Epithelial cell of esophagus (primary cell): ENCODE measurements around the gene CPSF7.

Experiments
- DNase-seq: peaks from one replicate; pipeline ENCODE4 v3.0.0; 2010; ENCODE audit warnings: low read depth
- H3K4me3 ChIP-seq: 2 replicates; pipeline ENCODE4 v1.5.1; 2011; ENCODE audit warnings: mild to moderate bottlenecking, low read length, control low read depth
- TF ChIP-seq, protein P1 (sequence below): IDR thresholded peaks from 2 replicates; pipeline ENCODE4 v1.5.1; 2011; ENCODE audit warnings: low read depth, mild to moderate bottlenecking, low read length, control low read depth, inconsistent platforms; ENCODE audit not compliant: insufficient read depth; ENCODE audit errors: missing control alignments

Gene CPSF7

GRCh38 chr11:61454520-61454919 is 24.7 kb upstream of the CPSF7 start:
- no peak for DNase-seq
- H3K4me3 ChIP-seq: no peak overlapping the region
- TF ChIP-seq, protein P1, sequence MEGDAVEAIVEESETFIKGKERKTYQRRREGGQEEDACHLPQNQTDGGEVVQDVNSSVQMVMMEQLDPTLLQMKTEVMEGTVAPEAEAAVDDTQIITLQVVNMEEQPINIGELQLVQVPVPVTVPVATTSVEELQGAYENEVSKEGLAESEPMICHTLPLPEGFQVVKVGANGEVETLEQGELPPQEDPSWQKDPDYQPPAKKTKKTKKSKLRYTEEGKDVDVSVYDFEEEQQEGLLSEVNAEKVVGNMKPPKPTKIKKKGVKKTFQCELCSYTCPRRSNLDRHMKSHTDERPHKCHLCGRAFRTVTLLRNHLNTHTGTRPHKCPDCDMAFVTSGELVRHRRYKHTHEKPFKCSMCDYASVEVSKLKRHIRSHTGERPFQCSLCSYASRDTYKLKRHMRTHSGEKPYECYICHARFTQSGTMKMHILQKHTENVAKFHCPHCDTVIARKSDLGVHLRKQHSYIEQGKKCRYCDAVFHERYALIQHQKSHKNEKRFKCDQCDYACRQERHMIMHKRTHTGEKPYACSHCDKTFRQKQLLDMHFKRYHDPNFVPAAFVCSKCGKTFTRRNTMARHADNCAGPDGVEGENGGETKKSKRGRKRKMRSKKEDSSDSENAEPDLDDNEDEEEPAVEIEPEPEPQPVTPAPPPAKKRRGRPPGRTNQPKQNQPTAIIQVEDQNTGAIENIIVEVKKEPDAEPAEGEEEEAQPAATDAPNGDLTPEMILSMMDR: no peak

DNA sequence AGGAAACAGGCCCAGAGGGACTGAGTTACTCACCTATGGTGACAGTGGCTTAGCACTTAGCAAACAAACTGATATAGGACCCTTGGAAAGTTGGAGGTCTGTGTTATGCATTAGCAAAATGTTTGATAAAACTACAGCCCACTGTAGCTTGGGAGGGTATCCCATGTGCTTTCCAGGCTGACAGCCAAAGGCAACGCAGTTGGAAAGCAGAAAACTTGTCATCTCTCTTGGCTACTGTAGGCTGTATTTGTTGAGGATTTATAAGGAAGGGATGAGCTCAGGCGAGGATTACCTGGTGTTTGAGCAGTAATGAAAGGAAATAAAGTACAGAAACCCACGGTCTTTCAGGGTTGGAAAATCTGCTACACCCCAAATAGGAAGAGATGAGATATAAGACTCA is 23.9 kb upstream of the CPSF7 start:
- TF ChIP-seq, protein P1: no peak
- DNase-seq: no peak
- no peak overlapping the region for H3K4me3 ChIP-seq

GRCh38 chr11:61452825-61453224 is 23.1 kb upstream of the CPSF7 start:
- no peak for DNase-seq
- TF ChIP-seq, protein P1: no peak

DNA sequence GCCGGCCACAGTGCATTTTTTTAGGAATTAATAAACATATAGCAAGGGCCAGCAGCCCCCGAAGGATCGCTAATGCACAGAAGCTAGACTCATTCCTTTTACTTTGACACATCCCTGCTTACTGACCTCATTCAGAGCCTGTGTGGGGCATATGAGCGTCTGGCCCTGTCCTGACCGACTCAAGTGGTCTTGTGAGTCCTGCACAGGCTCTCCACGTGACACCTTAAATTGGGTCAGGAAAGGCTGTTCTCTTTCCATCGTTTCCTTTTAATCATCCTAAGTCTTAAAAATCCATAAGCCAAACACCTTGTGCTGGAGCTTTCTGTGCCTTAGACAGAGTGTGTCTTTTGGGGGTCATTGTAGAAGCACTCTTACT is 18.8 kb upstream of the CPSF7 start:
- no peak for DNase-seq
- H3K4me3 ChIP-seq: no peak overlapping the region
- TF ChIP-seq, protein P1: no peak

More at GRCh38 chr11:61452825-61453224, 23.1 kb upstream of the CPSF7 start:
- no peak overlapping the region for H3K4me3 ChIP-seq

DNA sequence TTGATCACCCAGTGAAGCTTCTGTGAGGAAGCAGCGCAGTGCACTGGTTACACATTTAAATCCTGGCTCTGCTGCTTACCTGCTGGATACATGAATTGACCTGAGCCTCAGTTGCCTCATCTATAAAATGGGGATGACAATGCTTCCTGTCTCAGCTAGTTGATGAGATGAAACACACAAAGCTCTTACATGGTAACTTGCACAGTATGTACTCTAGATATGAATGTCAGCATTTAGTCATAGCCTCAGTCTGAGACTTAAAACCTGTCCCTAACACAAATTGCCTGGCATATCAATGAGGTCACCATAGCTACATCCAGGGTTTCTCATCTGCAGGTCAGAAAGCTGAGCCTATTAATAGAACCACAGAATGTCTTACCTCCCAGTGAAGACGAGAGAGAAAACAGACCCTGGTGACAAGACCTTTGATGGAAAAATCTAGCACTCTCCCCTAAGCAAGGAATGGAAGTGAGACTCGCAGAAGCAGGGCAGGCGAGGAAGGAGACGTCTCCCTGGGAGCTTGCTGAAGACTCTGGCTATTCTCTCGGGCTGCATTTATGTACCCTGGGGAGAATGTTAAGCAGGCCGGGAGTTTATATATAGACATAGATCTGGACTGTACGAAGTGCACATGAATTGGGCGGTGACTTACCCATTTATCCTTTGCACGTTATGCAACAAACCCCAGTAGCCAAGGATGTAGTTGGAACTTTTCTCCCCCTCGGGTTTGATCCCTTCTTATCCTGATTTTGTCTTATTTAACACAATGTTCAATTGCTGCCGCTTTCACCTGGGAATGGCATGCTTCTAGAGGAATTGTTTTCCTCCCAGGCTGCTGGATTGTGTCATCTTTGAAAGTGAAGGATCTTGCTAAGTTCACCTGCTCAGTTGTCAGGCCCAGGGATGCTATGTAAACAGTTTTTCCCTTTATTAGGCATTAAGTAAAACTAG is 18.1 kb upstream of the CPSF7 start:
- DNase-seq: no peak
- H3K4me3 ChIP-seq: no peak overlapping the region

DNA sequence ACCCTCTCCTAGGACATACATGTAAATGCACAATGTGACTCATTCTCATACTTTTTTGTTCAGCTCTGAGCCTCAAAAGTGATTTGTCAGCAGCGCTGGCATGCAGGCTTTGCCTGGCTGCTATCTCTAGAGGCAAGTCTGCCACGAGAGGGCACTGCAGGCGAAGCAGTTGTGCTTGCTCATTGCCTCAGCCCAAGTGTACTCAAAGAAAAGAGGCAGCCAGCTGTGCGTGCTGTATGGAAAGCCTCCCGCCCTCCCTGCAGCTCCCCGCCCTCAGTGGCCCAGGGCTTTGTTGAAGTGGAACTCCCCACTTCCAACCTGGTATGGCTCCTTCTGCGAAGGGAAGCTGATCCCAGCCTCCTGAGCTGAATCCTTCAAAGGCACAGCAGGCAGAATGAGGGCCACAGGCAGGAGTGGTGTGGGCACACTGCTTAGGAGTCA is 16.5 kb upstream of the CPSF7 start:
- H3K4me3 ChIP-seq: no peak overlapping the region
- DNase-seq: peak; percentile 94
- TF ChIP-seq, protein P1: peak; percentile 96

More for the DNA sequence above, 18.1 kb upstream of the CPSF7 start:
- TF ChIP-seq, protein P1: no peak
